Mucosa of rectum (tissue), 2 donors: ENCODE results near the gene MCOLN3.

Experiments
- H3K27ac ChIP-seq, 2 donors: one replicate each; pipeline ENCODE4 v1.7.0; 2013; ENCODE audit warnings: inconsistent platforms in 2 of 2, low read depth in 2 of 2, low read length in 2 of 2
- H3K27me3 ChIP-seq, 2 donors: one replicate each; pipeline ENCODE4 v1.7.0; 2013; ENCODE audit warnings: low read length in 2 of 2; ENCODE audit not compliant: control insufficient read depth in 2 of 2, insufficient read depth in 2 of 2
- H3K36me3 ChIP-seq, 2 donors: one replicate each; pipeline ENCODE4 v1.7.0; 2013; ENCODE audit warnings: low read length in 2 of 2; ENCODE audit not compliant: control insufficient read depth in 2 of 2, insufficient read depth in 2 of 2
- H3K4me1 ChIP-seq, 2 donors: one replicate each; pipeline ENCODE4 v1.7.0; 2013; ENCODE audit warnings: low read length in 2 of 2, mild to moderate bottlenecking in 1 of 2; ENCODE audit not compliant: control insufficient read depth in 2 of 2, insufficient read depth in 2 of 2
- H3K4me3 ChIP-seq, 2 donors: one replicate each; pipeline ENCODE4 v1.7.0; 2013; ENCODE audit warnings: low read length in 2 of 2
- H3K9ac ChIP-seq, 2 donors: one replicate each; pipeline ENCODE4 v1.7.0; 2013; ENCODE audit warnings: low read length in 2 of 2, low read depth in 1 of 2, mild to moderate bottlenecking in 1 of 2
- H3K9me3 ChIP-seq, 2 donors: one replicate each; pipeline ENCODE4 v1.7.0; 2013; ENCODE audit warnings: low read length in 2 of 2; ENCODE audit not compliant: control insufficient read depth in 2 of 2
- donor health status: healthy.
- donor health status: Normal muscosa, but diverticular disease.

The MCOLN3 gene

GRCh38 chr1:84971957-84972356 is 76.3 kb downstream of the MCOLN3 start:
- Histone ChIP-seq H3K4me1 (peaks cover 3 to 27% of the 10 kb centered on the region in 2 donors), H3K4me3 (no peak overlapping the region), H3K27ac (no peak overlapping the region), H3K9ac (no peak overlapping the region), H3K36me3 (no peaks in the 10 kb centered on the region), H3K9me3 (no peaks in the 10 kb centered on the region), H3K27me3 (no peaks in the 10 kb centered on the region)

- Histone ChIP-seq H3K27me3 (no peaks in the 10 kb centered on the region), H3K27ac (peak overlapping the region in 1 of 2 donors; percentile 84), H3K4me1 (peaks cover 3 to 27% of the 10 kb centered on the region in 2 donors), H3K4me3 (no peak overlapping the region), H3K36me3 (no peaks in the 10 kb centered on the region), H3K9ac (no peak overlapping the region), H3K9me3 (no peaks in the 10 kb centered on the region)
Observed at GRCh38 chr1:84969489-84970250, 78.6 kb downstream of the MCOLN3 start.

- H3K9ac ChIP-seq = peak overlapping the region in 1 of 2 donors; percentile 13
- H3K4me3 ChIP-seq = no peak overlapping the region
- no peaks in the 10 kb centered on the region for H3K9me3 ChIP-seq
- H3K27ac ChIP-seq = peak overlapping the region; percentile 49 to 84
- H3K36me3 ChIP-seq = no peaks in the 10 kb centered on the region
- no peaks in the 10 kb centered on the region for H3K27me3 ChIP-seq
- H3K4me1 ChIP-seq = peaks cover 3 to 22% of the 10 kb centered on the region in 2 donors
Observed at GRCh38 chr1:84968865-84969264, 79.4 kb downstream of the MCOLN3 start.

- H3K9me3 ChIP-seq = no peaks in the 10 kb centered on the region
- no peaks in the 10 kb centered on the region for H3K36me3 ChIP-seq
- H3K9ac ChIP-seq = peak overlapping the region in 1 of 2 donors; percentile 42
- no peaks in the 10 kb centered on the region for H3K27me3 ChIP-seq
- peak overlapping the region; percentile 49 to 84 for H3K27ac ChIP-seq
- peaks cover 3 to 26% of the 10 kb centered on the region in 2 donors for H3K4me1 ChIP-seq
- H3K4me3 ChIP-seq = peak overlapping the region; percentile 2 to 15
Observed at GRCh38 chr1:84968101-84968500, 80.2 kb downstream of the MCOLN3 start.
